HUES48 (cell line): ENCODE results near the gene TRPV5.

Experiments used
- H3K27ac ChIP-seq: one replicate; pipeline ENCODE4 v1.7.0; 2013; ENCODE audit warnings: low read depth, low read length, inconsistent platforms
- H3K27me3 ChIP-seq: 2 replicates; pipeline ENCODE4 v1.6.1; 2013; ENCODE audit warnings: mild to moderate bottlenecking, low read length; ENCODE audit not compliant: control insufficient read depth, insufficient read depth
- H3K36me3 ChIP-seq: 2 replicates; pipeline ENCODE4 v1.6.1; 2013; ENCODE audit warnings: low read length; ENCODE audit not compliant: control insufficient read depth, insufficient read depth
- H3K4me1 ChIP-seq: 2 replicates; pipeline ENCODE4 v1.6.1; 2013; ENCODE audit warnings: mild to moderate bottlenecking, low read length; ENCODE audit not compliant: control insufficient read depth, insufficient read depth
- H3K4me3 ChIP-seq: 2 replicates; pipeline ENCODE4 v1.5.1; 2013; ENCODE audit warnings: mild to moderate bottlenecking, low read depth, low read length
- H3K9ac ChIP-seq: 2 replicates; pipeline ENCODE4 v1.6.1; 2013; ENCODE audit warnings: mild to moderate bottlenecking, low read depth, low read length, moderate library complexity
- H3K9me3 ChIP-seq: 2 replicates; pipeline ENCODE4 v1.6.1; 2013; ENCODE audit warnings: low read length; ENCODE audit not compliant: control insufficient read depth, insufficient read depth

TRPV5 gene

DNA sequence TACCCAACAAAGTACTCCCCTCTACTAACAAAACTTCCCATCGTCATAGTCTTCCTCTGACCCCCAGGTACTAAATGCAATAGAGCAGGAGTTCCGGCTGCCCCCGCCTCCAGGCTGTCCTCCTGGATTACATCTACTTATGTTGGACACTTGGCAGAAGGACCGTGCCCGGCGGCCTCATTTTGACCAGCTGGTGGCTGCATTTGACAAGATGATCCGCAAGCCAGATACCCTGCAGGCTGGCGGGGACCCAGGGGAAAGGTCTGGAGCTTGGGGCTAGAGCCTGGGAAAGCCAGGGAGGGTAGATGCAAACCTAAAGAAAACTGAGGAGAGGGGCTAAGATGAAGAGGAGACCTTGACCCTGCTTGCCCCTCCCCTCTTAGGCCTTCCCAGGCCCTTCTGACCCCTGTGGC, 63.4 kb downstream of the TRPV5 start:
- Histone ChIP-seq H3K9me3 (no peaks in the 10 kb centered on the region), H3K27me3 (no peaks in the 10 kb centered on the region), H3K4me1 (peaks cover 5% of the 10 kb centered on the region; the same call in 1 of the 2 replicates), H3K9ac (no peak overlapping the region), H3K36me3 (0 out of 2 replicates have a peak, but pooled peaks cover 3% of the 10 kb centered on the region), H3K4me3 (no peak overlapping the region), H3K27ac (no peak overlapping the region)

DNA sequence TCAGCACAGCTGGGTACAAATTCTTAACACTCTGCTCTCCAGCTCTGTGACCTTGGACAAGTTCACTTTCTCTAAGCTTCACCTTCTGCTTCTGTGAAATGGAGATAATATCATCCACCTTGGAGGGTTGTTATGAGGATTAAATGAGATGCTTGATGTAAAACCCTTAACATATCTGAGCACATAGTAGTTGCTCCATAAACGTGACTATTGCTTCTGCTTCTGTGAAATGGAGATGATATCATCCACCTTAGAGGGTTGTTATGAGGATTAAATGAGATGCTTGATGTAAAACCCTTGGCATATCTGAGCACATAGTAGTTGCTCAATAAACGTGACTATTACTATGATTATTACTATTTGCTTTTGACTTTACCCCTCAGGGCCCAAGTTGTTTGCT, 64.1 kb downstream of the TRPV5 start:
- Histone ChIP-seq H3K4me3 (no peak overlapping the region), H3K9me3 (no peaks in the 10 kb centered on the region), H3K36me3 (0 out of 2 replicates have a peak, but pooled peaks cover 3% of the 10 kb centered on the region), H3K4me1 (peaks cover 5% of the 10 kb centered on the region; the same call in 1 of the 2 replicates), H3K27ac (no peak overlapping the region), H3K27me3 (no peaks in the 10 kb centered on the region), H3K9ac (no peak overlapping the region)

DNA sequence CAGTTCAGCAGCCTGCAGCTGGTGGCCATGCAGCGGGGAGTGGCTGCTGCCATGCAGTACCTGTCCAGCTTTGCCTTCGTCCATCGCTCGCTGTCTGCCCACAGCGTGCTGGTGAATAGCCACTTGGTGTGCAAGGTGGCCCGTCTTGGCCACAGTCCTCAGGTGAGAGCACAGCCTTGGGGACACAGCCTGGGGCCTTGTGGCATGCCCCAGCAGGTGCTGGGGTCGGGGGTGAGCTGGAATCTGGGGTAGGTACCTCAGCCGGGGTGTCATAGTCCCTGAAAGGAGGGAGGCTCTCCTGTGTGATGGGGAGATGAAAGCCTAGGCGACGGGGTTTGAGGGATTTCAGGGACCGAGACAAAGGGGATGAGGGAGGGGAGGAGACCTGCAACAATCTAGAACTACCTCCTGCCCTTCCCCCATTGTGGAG, 64.5 kb downstream of the TRPV5 start:
- Histone ChIP-seq H3K4me3 (no peak overlapping the region), H3K4me1 (peaks cover 5% of the 10 kb centered on the region; the same call in 1 of the 2 replicates), H3K36me3 (0 out of 2 replicates have a peak, but pooled peaks cover 3% of the 10 kb centered on the region), H3K9me3 (no peaks in the 10 kb centered on the region), H3K27ac (no peak overlapping the region), H3K9ac (no peak overlapping the region), H3K27me3 (no peaks in the 10 kb centered on the region)

- 0 out of 2 replicates have a peak, but pooled peaks cover 3% of the 10 kb centered on the region for H3K36me3 ChIP-seq
- no peaks in the 10 kb centered on the region for H3K9me3 ChIP-seq
- H3K9ac ChIP-seq, result no peak overlapping the region
- H3K27me3 ChIP-seq, result no peaks in the 10 kb centered on the region
- no peak overlapping the region for H3K27ac ChIP-seq
- H3K4me3 ChIP-seq, result no peak overlapping the region
- H3K4me1 ChIP-seq, result peaks cover 5% of the 10 kb centered on the region; the same call in 1 of the 2 replicates
These were observed 65.2 kb downstream of the TRPV5 start for GRCh38 chr7:142868188-142868985.

DNA sequence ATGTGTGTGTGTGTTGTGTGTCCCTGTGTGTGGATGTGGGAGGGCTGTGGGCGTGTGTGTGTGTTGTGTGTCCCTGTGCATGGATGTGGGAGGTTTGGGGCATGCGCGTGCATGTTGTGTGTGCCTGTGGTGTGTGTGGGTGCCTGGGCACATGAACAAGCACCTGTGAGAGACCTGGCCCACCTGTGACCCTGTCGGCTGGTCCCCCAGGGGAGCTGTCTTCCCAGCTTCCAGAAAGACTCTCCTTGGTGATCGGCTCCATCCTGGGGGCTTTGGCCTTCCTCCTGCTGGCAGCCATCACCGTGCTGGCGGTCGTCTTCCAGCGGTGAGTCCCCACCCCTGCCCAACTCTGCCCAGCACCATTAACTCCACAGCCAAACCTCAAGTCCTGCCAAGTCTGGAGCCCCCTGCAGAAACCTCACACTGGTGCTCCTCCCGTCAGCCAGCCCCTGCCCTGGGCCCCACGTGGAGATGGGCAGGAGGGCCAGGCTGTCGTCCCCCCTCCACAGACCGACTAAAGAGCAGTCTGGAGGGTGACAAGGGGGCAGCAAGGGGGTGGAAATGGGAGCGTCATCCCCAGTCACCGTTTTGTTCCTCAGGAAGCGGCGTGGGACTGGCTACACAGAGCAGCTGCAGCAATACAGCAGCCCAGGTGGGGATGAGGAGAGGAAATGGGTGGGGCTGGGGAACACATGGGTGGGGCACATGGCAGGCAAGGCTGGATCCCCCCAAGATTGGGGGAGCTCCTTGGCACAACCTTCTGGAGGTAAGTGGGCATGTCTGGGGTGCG, 66.0 kb downstream of the TRPV5 start:
- Histone ChIP-seq H3K27ac (no peak overlapping the region), H3K36me3 (0 out of 2 replicates have a peak, but pooled peaks cover 3% of the 10 kb centered on the region), H3K4me3 (no peak overlapping the region), H3K4me1 (peaks cover 9% of the 10 kb centered on the region), H3K9ac (no peak overlapping the region), H3K9me3 (no peaks in the 10 kb centered on the region), H3K27me3 (no peaks in the 10 kb centered on the region)

GRCh38 chr7:142867097-142867378, 66.5 kb downstream of the TRPV5 start:
- no peak overlapping the region for H3K9ac ChIP-seq
- H3K9me3 ChIP-seq, result no peaks in the 10 kb centered on the region
- H3K27ac ChIP-seq, result no peak overlapping the region
- no peak overlapping the region for H3K4me3 ChIP-seq
- peaks cover 15% of the 10 kb centered on the region for H3K4me1 ChIP-seq
- H3K27me3 ChIP-seq, result no peaks in the 10 kb centered on the region
- 0 out of 2 replicates have a peak, but pooled peaks cover 3% of the 10 kb centered on the region for H3K36me3 ChIP-seq

DNA sequence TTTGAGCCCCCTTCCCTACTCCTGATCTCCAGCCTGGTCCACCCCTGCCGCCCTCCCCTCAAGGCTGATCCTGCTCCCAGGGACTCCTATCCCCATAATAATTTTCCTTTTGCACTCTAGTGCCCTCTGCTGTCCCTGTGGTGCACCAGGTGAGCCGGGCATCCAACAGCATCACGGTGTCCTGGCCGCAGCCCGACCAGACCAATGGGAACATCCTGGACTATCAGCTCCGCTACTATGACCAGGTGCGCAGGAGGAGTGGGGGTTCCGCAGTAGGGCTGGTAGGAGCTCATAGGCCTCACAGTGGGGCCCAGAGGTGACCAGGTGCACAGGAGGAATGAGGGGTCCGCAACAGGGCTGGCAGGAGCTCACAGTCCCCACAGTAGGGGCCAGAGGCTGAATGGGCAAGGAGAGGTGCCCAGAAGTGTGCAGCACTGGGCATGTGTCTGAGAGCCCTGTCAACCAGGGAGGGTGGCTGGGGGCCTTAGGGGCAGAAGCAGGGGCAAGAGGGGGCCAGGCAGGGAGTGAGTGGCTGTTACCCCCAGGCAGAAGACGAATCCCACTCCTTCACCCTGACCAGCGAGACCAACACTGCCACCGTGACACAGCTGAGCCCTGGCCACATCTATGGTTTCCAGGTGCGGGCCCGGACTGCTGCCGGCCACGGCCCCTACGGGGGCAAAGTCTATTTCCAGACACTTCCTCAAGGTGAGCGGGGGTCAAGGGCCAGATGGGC, 67.0 kb downstream of the TRPV5 start:
- Histone ChIP-seq H3K27ac (no peak overlapping the region), H3K9me3 (no peaks in the 10 kb centered on the region), H3K36me3 (0 out of 2 replicates have a peak, but pooled peaks cover 3% of the 10 kb centered on the region), H3K4me3 (no peak overlapping the region), H3K27me3 (no peaks in the 10 kb centered on the region), H3K4me1 (peaks cover 20% of the 10 kb centered on the region), H3K9ac (no peak overlapping the region)

GRCh38 chr7:142865766-142866165, 67.8 kb downstream of the TRPV5 start:
- Histone ChIP-seq H3K27me3 (no peaks in the 10 kb centered on the region), H3K9ac (no peak overlapping the region), H3K9me3 (no peaks in the 10 kb centered on the region), H3K4me1 (peaks cover 26% of the 10 kb centered on the region), H3K36me3 (0 out of 2 replicates have a peak, but pooled peaks cover 2% of the 10 kb centered on the region), H3K27ac (no peak overlapping the region), H3K4me3 (no peak overlapping the region)

DNA sequence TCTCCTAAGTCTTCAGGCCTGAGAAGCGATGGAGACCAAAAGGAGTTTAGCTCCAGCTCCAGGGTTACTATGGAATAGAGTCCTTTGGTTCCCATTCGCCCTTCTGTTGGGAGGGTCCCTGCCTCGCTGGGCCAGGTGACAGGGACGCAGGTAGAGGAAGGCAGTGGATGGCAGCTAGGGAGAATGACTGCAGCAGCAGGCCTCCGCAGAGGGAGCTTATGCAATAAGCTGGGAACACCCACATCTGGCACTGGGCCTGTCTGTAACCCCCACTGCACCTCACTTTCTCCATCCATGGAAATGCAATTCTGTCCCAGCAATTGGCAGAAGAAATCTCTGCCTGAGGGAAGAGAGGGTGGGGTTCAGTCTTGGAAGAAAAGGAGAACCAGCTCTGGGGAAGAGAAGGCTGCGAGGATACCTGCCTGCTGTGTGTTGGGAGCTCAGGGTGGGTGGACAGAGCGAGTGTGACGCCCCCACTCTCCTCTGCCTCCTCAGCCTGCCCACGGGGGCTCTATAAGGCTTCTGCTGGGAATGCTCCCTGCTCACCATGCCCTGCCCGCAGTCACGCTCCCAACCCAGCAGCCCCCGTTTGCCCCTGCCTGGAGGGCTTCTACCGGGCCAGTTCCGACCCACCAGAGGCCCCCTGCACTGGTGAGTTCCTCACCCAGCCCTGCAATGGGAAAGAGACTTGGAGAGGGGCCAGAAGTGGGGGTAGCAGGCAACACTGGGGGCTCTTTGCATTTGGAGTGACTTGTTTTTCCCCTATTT, 68.4 kb downstream of the TRPV5 start:
- no peak overlapping the region for H3K27ac ChIP-seq
- peaks cover 26% of the 10 kb centered on the region for H3K4me1 ChIP-seq
- no peaks in the 10 kb centered on the region for H3K9me3 ChIP-seq
- no peaks in the 10 kb centered on the region for H3K27me3 ChIP-seq
- no peak overlapping the region for H3K9ac ChIP-seq
- no peaks in the 10 kb centered on the region for H3K36me3 ChIP-seq
- no peak overlapping the region for H3K4me3 ChIP-seq
